Endothelial cell of umbilical vein (primary cell): Measurements from ENCODE around the gene PMEL. TPM values are rescaled to one million over a fixed set of nuclear protein-coding genes. Genes with fewer than 3 reads are reported as not detected.

Experiments
- BruUV-seq: library from RNA; stranded (reverse); fragments of 400-500 nt; replicated peaks from 2 replicates; lab custom pipeline; 2021; lab: Mats Ljungman, UMichigan
- CTCF ChIA-PET: fragments of 300-600, 350-600 bp; sonication (Branson Sonifier 250); formaldehyde crosslinking; loops from one replicate; lab custom pipeline; 2021; ENCODE audit warnings: antibody characterized with exemption, inconsistent platforms; lab: Charles Lee
- POLR2A ChIA-PET: fragments of 300-600, 350-600 bp; sonication (Branson Sonifier 250); formaldehyde crosslinking; loops from one replicate; lab custom pipeline; 2021; ENCODE audit warnings: antibody characterized with exemption, inconsistent platforms; lab: Charles Lee
- DNase-seq: peaks from one replicate; pipeline ENCODE4 v3.0.0-alpha.2; 2011; ENCODE audit warnings: low read depth, low spot score
- FAIRE-seq: peaks from 2 replicates; lab custom pipeline; 2011; peaks lifted over from hg19 to GRCh38; lab: Jason Lieb, UNC
- H2AFZ ChIP-seq: 2 replicates; pipeline ENCODE4 v1.6.0; 2012; ENCODE audit warnings: low read depth, low read length, control low read depth, inconsistent platforms
- H3K27ac ChIP-seq: 2 replicates; pipeline ENCODE4 v1.5.1; 2011; ENCODE audit warnings: low read depth, mild to moderate bottlenecking, control low read depth, low read length, moderate library complexity; ENCODE audit not compliant: insufficient read depth
- H3K27me3 ChIP-seq, 2 experiments: 2 replicates each; pipeline versions ENCODE4 v1.6.0 to v1.6.1; 2011; ENCODE audit warnings: low read length in 2 of 2, mixed read lengths in 1 of 2; ENCODE audit not compliant: control insufficient read depth in 2 of 2, insufficient read depth in 2 of 2
- H3K36me3 ChIP-seq, 2 experiments: 2 replicates in 1 of 2; 3 replicates in 1 of 2; pipeline ENCODE4 v1.5.1; 2011; ENCODE audit warnings: low read length in 2 of 2, mild to moderate bottlenecking in 1 of 2, moderate library complexity in 1 of 2; ENCODE audit not compliant: control insufficient read depth in 2 of 2, insufficient read depth in 2 of 2; ENCODE audit errors: extremely low read depth in 1 of 2
- H3K4me1 ChIP-seq: 3 replicates; pipeline ENCODE4 v1.5.1; 2011; ENCODE audit warnings: mild to moderate bottlenecking, low read length; ENCODE audit not compliant: control insufficient read depth, insufficient read depth; ENCODE audit errors: extremely low read depth
- H3K4me2 ChIP-seq: 2 replicates; pipeline ENCODE4 v1.6.1; 2011; ENCODE audit warnings: low read length, control low read depth, mixed read lengths; ENCODE audit not compliant: insufficient read depth
- H3K4me3 ChIP-seq, 3 experiments: fragments of 200-600 bp in 1 of 3; sonication (generic), shearing (Covaris generic) in 1 of 3; replicated peaks in 1 of 3; 2 replicates each; pipeline ENCODE4 v1.5.1; 2011 to 2016; ENCODE audit warnings: control low read depth in 3 of 3, low read length in 3 of 3, mild to moderate bottlenecking in 2 of 3, inconsistent platforms in 1 of 3, low read depth in 1 of 3, moderate library complexity in 1 of 3; ENCODE audit not compliant: insufficient read depth in 1 of 3
- H3K79me2 ChIP-seq: 2 replicates; pipeline ENCODE4 v1.6.0; 2012; ENCODE audit warnings: low read length, inconsistent platforms; ENCODE audit not compliant: control insufficient read depth, insufficient read depth
- H3K9ac ChIP-seq: replicated peaks from 2 replicates; pipeline ENCODE3; 2011; ENCODE audit warnings: low read length, control low read depth; ENCODE audit not compliant: insufficient read depth; ENCODE audit errors: extremely low read depth
- H3K9me1 ChIP-seq: replicated peaks from 3 replicates; pipeline ENCODE4 v1.6.0; 2011; ENCODE audit warnings: mild to moderate bottlenecking, low read length; ENCODE audit not compliant: control insufficient read depth, insufficient read depth; ENCODE audit errors: extremely low read depth
- H3K9me3 ChIP-seq: replicated peaks from 2 replicates; pipeline ENCODE4 v1.5.1; 2012; ENCODE audit warnings: low read length, inconsistent platforms; ENCODE audit not compliant: control insufficient read depth, insufficient read depth
- H4K20me1 ChIP-seq: replicated peaks from 2 replicates; pipeline ENCODE3; 2011; ENCODE audit warnings: mild to moderate bottlenecking, low read length; ENCODE audit not compliant: control insufficient read depth, insufficient read depth; ENCODE audit errors: extremely low read depth
- EZH2 ChIP-seq: IDR thresholded peaks from 2 replicates; pipeline ENCODE4 v1.6.1; 2012; ENCODE audit warnings: borderline replicate concordance, low read depth, mild to moderate bottlenecking, moderate library complexity, low read length, inconsistent platforms; ENCODE audit not compliant: severe bottlenecking
- FOS ChIP-seq: IDR thresholded peaks from 2 replicates; pipeline ENCODE4 v1.6.1; 2011; ENCODE audit warnings: mild to moderate bottlenecking, low read length, moderate library complexity, borderline replicate concordance; ENCODE audit not compliant: insufficient read depth
- GATA2 ChIP-seq: IDR thresholded peaks from 2 replicates; pipeline ENCODE4 v1.7.0; 2011; ENCODE audit warnings: low read depth, mild to moderate bottlenecking, moderate library complexity, mixed read lengths, low read length; ENCODE audit not compliant: insufficient read length, insufficient read depth
- JUN ChIP-seq: IDR thresholded peaks from 2 replicates; pipeline ENCODE4 v1.6.1; 2011; ENCODE audit warnings: borderline replicate concordance, low read depth; ENCODE audit not compliant: insufficient read length, insufficient read depth
- MAX ChIP-seq: IDR thresholded peaks from 2 replicates; pipeline ENCODE4 v1.6.1; 2011; ENCODE audit not compliant: insufficient read depth, insufficient read length
- MYC ChIP-seq: IDR thresholded peaks from one replicate; pipeline ENCODE4 v1.6.1; 2011; ENCODE audit warnings: mild to moderate bottlenecking, low read depth, low read length
- POLR2A ChIP-seq: IDR thresholded peaks from 2 replicates; pipeline ENCODE4 v1.6.1; 2012; ENCODE audit warnings: low read depth, mild to moderate bottlenecking, control low read depth, low read length
- POLR2AphosphoS5 ChIP-seq: IDR thresholded peaks from 2 replicates; pipeline ENCODE4 v1.6.1; 2012; ENCODE audit warnings: low read depth, mild to moderate bottlenecking, control low read depth, low read length, moderate library complexity; ENCODE audit not compliant: insufficient read depth
- dilution Hi-C: fragments of 300-500 bp; cut with MboI; formaldehyde crosslinking; loops from one replicate; pipeline ENCODE4 v1.15.0; 2019; ENCODE audit warnings: low sequenced_read_pairs; ENCODE audit not compliant: extremely low pct_ligation_motif_present
- intact Hi-C: fragments of 100-400 bp; cut with micrococcal nuclease; formaldehyde crosslinking; loops from one replicate; pipeline ENCODE4 v1.10.0; 2022
- polyA plus RNA-seq, 4 experiments: library from polyadenylated mRNA; depleted of rRNA in 3 of 4; stranded (reverse) in 3 of 4; unstranded in 1 of 4; fragments of >200 nt; gene quantifications; 2 replicates each; pipeline versions ENCODE4 v1.2.1 to v1.2.3, GENCODE V29; 2011 to 2012; ENCODE audit warnings: missing spikeins in 1 of 4
- total RNA-seq: library from RNA; stranded (reverse); gene quantifications from 2 replicates; pipeline ENCODE4 v1.2.3, GENCODE V29; 2021
- TF ChIP-seq, protein P1 (sequence below), 2 donors: IDR thresholded peaks; 1 replicate in 1 of 2; 2 replicates in 1 of 2; pipeline ENCODE4 v1.5.1; 2011; ENCODE audit warnings: low read length in 2 of 2, mild to moderate bottlenecking in 2 of 2, moderate library complexity in 2 of 2, control low read depth in 1 of 2, inconsistent platforms in 1 of 2, low read depth in 1 of 2; ENCODE audit not compliant: insufficient read depth in 1 of 2; ENCODE audit errors: extremely low read depth in 1 of 2

Gene PMEL
- total and polyA plus RNA-seq, 2 donors (not counting 3 experiments of a cell fraction or from before 2014, with no cell fraction given), result 0.51 to 0.99 TPM

DNA sequence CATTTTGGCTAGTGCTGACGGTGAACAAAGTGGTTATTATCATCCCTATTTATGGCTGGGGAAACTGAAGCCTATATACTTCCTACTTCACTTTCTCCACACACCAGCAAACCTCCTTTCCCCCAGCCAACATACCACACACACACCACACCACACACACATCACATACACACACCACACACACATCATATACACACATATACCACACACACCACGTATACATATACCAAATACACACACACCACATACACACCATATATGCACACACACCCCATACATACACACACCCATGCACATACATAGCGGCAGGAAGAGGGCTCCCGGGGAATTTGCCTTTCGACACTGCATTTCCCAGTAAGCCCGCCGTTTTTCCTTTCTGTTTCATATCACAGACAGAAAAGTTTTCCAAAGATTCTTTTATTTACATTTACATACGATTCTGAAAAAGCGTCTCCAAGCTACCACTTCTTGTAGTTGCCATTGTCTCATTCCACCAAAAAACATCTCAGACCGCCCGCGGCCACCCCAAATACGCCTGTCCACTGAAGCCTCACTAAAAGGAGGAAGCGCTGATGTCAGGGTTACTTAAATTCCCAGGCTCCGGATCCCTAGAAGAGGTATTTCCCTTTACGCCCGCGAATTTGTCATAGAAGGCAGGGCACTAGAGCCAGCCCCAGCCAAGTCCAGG is 7.2 kb upstream of the PMEL start:
- H3K4me3 ChIP-seq, result peak overlapping the region; percentile 22 to 79 (median 46)
- dilution Hi-C loops, result no loop called here
- DNase-seq, result no peak
- BruUV-seq, result TSS peak; percentile 93
- H3K27ac ChIP-seq, result peak overlapping the region; percentile 78
- no peaks in the 10 kb centered on the region for H3K9me1 ChIP-seq
- peaks cover 38% of the 10 kb centered on the region for H3K79me2 ChIP-seq
- no peaks in the 10 kb centered on the region for H4K20me1 ChIP-seq
- no peaks in the 10 kb centered on the region for H3K27me3 ChIP-seq
- FAIRE-seq, result no peak
- no peak for TF ChIP-seq MAX
- TF ChIP-seq JUN, result no peak
- TF ChIP-seq POLR2A, result peak; percentile 42
- no peak for TF ChIP-seq MYC
- peaks cover 1 to 3% of the 10 kb centered on the region in 2 experiments for H3K36me3 ChIP-seq
- peak overlapping the region; percentile 72 for H3K9ac ChIP-seq
- H3K4me1 ChIP-seq, result peaks cover 27% of the 10 kb centered on the region
- no peaks in the 10 kb centered on the region for H3K9me3 ChIP-seq
- intact Hi-C loops, result loop anchor here (1.0 to 2.0 kb wide), 4 partner anchors 40 to 156 kb away; partner anchors contain the start of genes DNAJC14 and SARNP
- POLR2A ChIA-PET, result interaction anchor here (0.7 to 1.6 kb wide), 14 partner anchors 10 to 244 kb away, joined by 3 to 18 read pairs (median 4); partner anchors contain the start of genes CD63, DNAJC14, PA2G4 and SUOX
- H3K4me2 ChIP-seq, result peak overlapping the region; percentile 81
- peak overlapping the region; percentile 39 for H2AFZ ChIP-seq
- CTCF ChIA-PET, result interaction anchor here (0.6 to 3.0 kb wide), 12 partner anchors 13 to 235 kb away, joined by 3 to 34 read pairs (median 5); partner anchors contain the start of genes DGKA, DNAJC14, PA2G4 and SUOX

GRCh38 chr12:55972456-55972855 is 6.6 kb upstream of the PMEL start:
- peak overlapping the region; percentile 78 for H3K27ac ChIP-seq
- no TSS peak for BruUV-seq
- no peaks in the 10 kb centered on the region for H4K20me1 ChIP-seq
- H3K9ac ChIP-seq, result peak overlapping the region; percentile 72
- H3K9me3 ChIP-seq, result no peaks in the 10 kb centered on the region
- H3K9me1 ChIP-seq, result no peaks in the 10 kb centered on the region
- FAIRE-seq, result no peak
- H3K4me1 ChIP-seq, result peaks cover 27% of the 10 kb centered on the region
- peaks cover 1 to 3% of the 10 kb centered on the region in 2 experiments for H3K36me3 ChIP-seq
- POLR2A ChIA-PET, result no interaction called here
- TF ChIP-seq, protein P1, sequence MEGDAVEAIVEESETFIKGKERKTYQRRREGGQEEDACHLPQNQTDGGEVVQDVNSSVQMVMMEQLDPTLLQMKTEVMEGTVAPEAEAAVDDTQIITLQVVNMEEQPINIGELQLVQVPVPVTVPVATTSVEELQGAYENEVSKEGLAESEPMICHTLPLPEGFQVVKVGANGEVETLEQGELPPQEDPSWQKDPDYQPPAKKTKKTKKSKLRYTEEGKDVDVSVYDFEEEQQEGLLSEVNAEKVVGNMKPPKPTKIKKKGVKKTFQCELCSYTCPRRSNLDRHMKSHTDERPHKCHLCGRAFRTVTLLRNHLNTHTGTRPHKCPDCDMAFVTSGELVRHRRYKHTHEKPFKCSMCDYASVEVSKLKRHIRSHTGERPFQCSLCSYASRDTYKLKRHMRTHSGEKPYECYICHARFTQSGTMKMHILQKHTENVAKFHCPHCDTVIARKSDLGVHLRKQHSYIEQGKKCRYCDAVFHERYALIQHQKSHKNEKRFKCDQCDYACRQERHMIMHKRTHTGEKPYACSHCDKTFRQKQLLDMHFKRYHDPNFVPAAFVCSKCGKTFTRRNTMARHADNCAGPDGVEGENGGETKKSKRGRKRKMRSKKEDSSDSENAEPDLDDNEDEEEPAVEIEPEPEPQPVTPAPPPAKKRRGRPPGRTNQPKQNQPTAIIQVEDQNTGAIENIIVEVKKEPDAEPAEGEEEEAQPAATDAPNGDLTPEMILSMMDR (IDR thresholded peaks at IDR 0.05; ENCODE audit: extremely low read depth in 1 of 2, insufficient read depth in 1 of 2, low read depth in 1 of 2, low read length in 2 of 2), result no peak
- TF ChIP-seq FOS, result no peak
- no peak for TF ChIP-seq JUN
- no peak for TF ChIP-seq EZH2
- no peak for TF ChIP-seq MYC
- TF ChIP-seq GATA2, result no peak
- no peak for TF ChIP-seq POLR2AphosphoS5
- no peak for TF ChIP-seq POLR2A
- TF ChIP-seq MAX, result no peak
- H3K4me3 ChIP-seq, result peak overlapping the region in 2 of 3 experiments; percentile 46 to 79
- CTCF ChIA-PET, result interaction anchor here (0.6 to 2.1 kb wide), 3 partner anchors 15 to 101 kb away, joined by 3 to 11 read pairs (median 5); no protein-coding TSS in a partner anchor
- H3K4me2 ChIP-seq, result peak overlapping the region; percentile 81
- H3K79me2 ChIP-seq, result peaks cover 38% of the 10 kb centered on the region
- dilution Hi-C loops, result no loop called here
- no peak for DNase-seq
- no peak overlapping the region for H2AFZ ChIP-seq
- intact Hi-C loops, result loop anchor here (2.0 kb wide), 1 partner anchor 40 kb away; no protein-coding TSS in a partner anchor
- H3K27me3 ChIP-seq, result no peaks in the 10 kb centered on the region
